ENCODE measurements around the gene XYLT2. TPM values are rescaled to one million over a fixed set of nuclear protein-coding genes. Genes with fewer than 3 reads are reported as not detected.
"Not testable (repeated sequence)": the region's sequence is repeated elsewhere in the genome, so short reads cannot be mapped to it uniquely, and the experiment has no call there.

XYLT2 gene
- total RNA-seq, 1 donor from 2014 or later, result 11.0 TPM

GRCh38 chr17:50396261-50397110 lies 50.6 kb downstream of the XYLT2 start:
- Mint-ChIP-seq H3K4me1 (ENCODE audit: low read depth, unreplicated experiment) (peaks cover 6% of the 10 kb centered on the region), H3K9me3 (ENCODE audit: unreplicated experiment) (peaks cover 1% of the 10 kb centered on the region), H3K36me3 (ENCODE audit: unreplicated experiment) (no peaks in the 10 kb centered on the region), H3K27me3 (ENCODE audit: unreplicated experiment) (peaks cover 4% of the 10 kb centered on the region), H3K4me3 (ENCODE audit: unreplicated experiment) (peak overlapping the region; percentile 93), H3K27ac (ENCODE audit: unreplicated experiment) (peak overlapping the region; percentile 33)
- TF ChIP-seq CTCF (IDR thresholded peaks at IDR 0.05; ENCODE audit: partially characterized antibody, unreplicated experiment), result no peak
- no peak for DNase-seq

- Mint-ChIP-seq H3K36me3 (ENCODE audit: unreplicated experiment) (no peaks in the 10 kb centered on the region), H3K27me3 (ENCODE audit: unreplicated experiment) (peaks cover 4% of the 10 kb centered on the region), H3K9me3 (ENCODE audit: unreplicated experiment) (peaks cover 3% of the 10 kb centered on the region), H3K27ac (ENCODE audit: unreplicated experiment) (peak within 1 kb of the TSS; percentile 33), H3K4me1 (ENCODE audit: low read depth, unreplicated experiment) (peaks cover 6% of the 10 kb centered on the region), H3K4me3 (ENCODE audit: unreplicated experiment) (peak within 1 kb of the TSS; percentile 93)
- peak; percentile 93 for DNase-seq
- peak; percentile 99 for TF ChIP-seq CTCF (IDR thresholded peaks at IDR 0.05; ENCODE audit: partially characterized antibody, unreplicated experiment)
Observed at GRCh38 chr17:50397111-50397918, 51.4 kb downstream of the XYLT2 start, which contains the start of gene LRRC59. Gene LRRC59, minus strand, starts transcription at chr17:50397523. Its CDS starts 206 bp downstream, at chr17:50397317.

GRCh38 chr17:50397919-50398285 lies 52.0 kb downstream of the XYLT2 start:
- peaks cover 3% of the 10 kb centered on the region for H3K9me3 Mint-ChIP-seq (ENCODE audit: unreplicated experiment)
- peak overlapping the region; percentile 83 for H3K4me3 Mint-ChIP-seq (ENCODE audit: unreplicated experiment)
- no peak overlapping the region for H3K27ac Mint-ChIP-seq (ENCODE audit: unreplicated experiment)
- no peaks in the 10 kb centered on the region for H3K36me3 Mint-ChIP-seq (ENCODE audit: unreplicated experiment)
- no peak for DNase-seq
- peaks cover 6% of the 10 kb centered on the region for H3K4me1 Mint-ChIP-seq (ENCODE audit: low read depth, unreplicated experiment)
- peaks cover 4% of the 10 kb centered on the region for H3K27me3 Mint-ChIP-seq (ENCODE audit: unreplicated experiment)
- no peak for TF ChIP-seq CTCF (IDR thresholded peaks at IDR 0.05; ENCODE audit: partially characterized antibody, unreplicated experiment)

- not testable (repeated sequence) for H3K27ac Mint-ChIP-seq (ENCODE audit: unreplicated experiment); H3K4me1 Mint-ChIP-seq (ENCODE audit: low read depth, unreplicated experiment); H3K9me3 Mint-ChIP-seq (ENCODE audit: unreplicated experiment); H3K36me3 Mint-ChIP-seq (ENCODE audit: unreplicated experiment); H3K27me3 Mint-ChIP-seq (ENCODE audit: unreplicated experiment); DNase-seq; H3K4me3 Mint-ChIP-seq (ENCODE audit: unreplicated experiment)
Observed at GRCh38 chr17:50398672-50399071, 52.7 kb downstream of the XYLT2 start.

GRCh38 chr17:50399591-50399990 lies 53.7 kb downstream of the XYLT2 start:
- H3K4me1 Mint-ChIP-seq (ENCODE audit: low read depth, unreplicated experiment); H3K36me3 Mint-ChIP-seq (ENCODE audit: unreplicated experiment); H3K4me3 Mint-ChIP-seq (ENCODE audit: unreplicated experiment); H3K27ac Mint-ChIP-seq (ENCODE audit: unreplicated experiment); H3K27me3 Mint-ChIP-seq (ENCODE audit: unreplicated experiment); H3K9me3 Mint-ChIP-seq (ENCODE audit: unreplicated experiment); DNase-seq: not testable (repeated sequence)

- H3K4me1 Mint-ChIP-seq (ENCODE audit: low read depth, unreplicated experiment); H3K27ac Mint-ChIP-seq (ENCODE audit: unreplicated experiment); H3K36me3 Mint-ChIP-seq (ENCODE audit: unreplicated experiment); H3K9me3 Mint-ChIP-seq (ENCODE audit: unreplicated experiment); H3K27me3 Mint-ChIP-seq (ENCODE audit: unreplicated experiment); DNase-seq; H3K4me3 Mint-ChIP-seq (ENCODE audit: unreplicated experiment): not testable (repeated sequence)
Observed at GRCh38 chr17:50405351-50405750, 59.4 kb downstream of the XYLT2 start.

Measured in glutamatergic neuron (in vitro differentiated cells).